ENCODE data around the gene TNFRSF11A.

GRCh38 chr18:62396967-62397366 is 71.9 kb downstream of the TNFRSF11A start:
- TF ChIP-seq CTCF (IDR thresholded peaks at IDR 0.05; ENCODE audit: insufficient read depth, low read length) = no peak
- no peak for TF ChIP-seq REST (IDR thresholded peaks at IDR 0.05; ENCODE audit: insufficient replicate concordance, low read depth)

Measured in HL-60 (cell line).